H1 (cell line): ENCODE measurements around the gene TNFSF11. TPM values are rescaled to one million over a fixed set of nuclear protein-coding genes. Genes with fewer than 3 reads are reported as not detected.

Experiments
- CTCF ChIA-PET: fragments of 300-600 bp; sonication (Branson Sonifier 250); formaldehyde crosslinking; loops from one replicate; lab custom pipeline; 2021; ENCODE audit not compliant: partially characterized antibody; lab: Charles Lee
- POLR2A ChIA-PET: fragments of 300-600 bp; sonication (Branson Sonifier 250); formaldehyde crosslinking; loops from one replicate; lab custom pipeline; 2021; ENCODE audit warnings: inconsistent platforms; ENCODE audit not compliant: partially characterized antibody; lab: Charles Lee
- DNase-seq, 2 experiments: peaks; one replicate each; pipeline versions ENCODE4 v3.0.0 to v3.0.0-alpha.2; 2010 to 2022; ENCODE audit warnings: low spot score in 2 of 2, low read depth in 1 of 2, mixed read lengths in 1 of 2
- FAIRE-seq: peaks from 2 replicates; lab custom pipeline; 2011; peaks lifted over from hg19 to GRCh38; lab: Jason Lieb, UNC
- H2AFZ ChIP-seq: 2 replicates; pipeline ENCODE4 v1.8.1; 2012; ENCODE audit warnings: low read length, inconsistent platforms
- H2AK5ac ChIP-seq: 2 replicates; pipeline ENCODE4 v1.6.1; 2013; ENCODE audit warnings: low read depth, low read length
- H2BK120ac ChIP-seq: replicated peaks from 2 replicates; pipeline ENCODE3; 2013; ENCODE audit warnings: low read depth, low read length, inconsistent platforms
- H2BK12ac ChIP-seq: 2 replicates; pipeline ENCODE4 v1.6.1; 2013; ENCODE audit warnings: low read depth, low read length
- H2BK15ac ChIP-seq: 2 replicates; pipeline ENCODE4 v1.6.1; 2013; ENCODE audit warnings: low read length
- H2BK20ac ChIP-seq: 2 replicates; pipeline ENCODE4 v1.6.1; 2013; ENCODE audit warnings: low read length
- H2BK5ac ChIP-seq: 2 replicates; pipeline ENCODE4 v1.6.1; 2013; ENCODE audit warnings: low read depth, low read length
- H3K14ac ChIP-seq: 2 replicates; pipeline ENCODE4 v1.6.1; 2013; ENCODE audit warnings: inconsistent platforms; ENCODE audit not compliant: insufficient read length
- H3K18ac ChIP-seq: 2 replicates; pipeline ENCODE4 v1.6.1; 2013; ENCODE audit warnings: low read length; ENCODE audit errors: extremely low read depth
- H3K23ac ChIP-seq: 2 replicates; pipeline ENCODE4 v1.6.1; 2013; ENCODE audit warnings: inconsistent platforms; ENCODE audit not compliant: insufficient read length
- H3K23me2 ChIP-seq: 2 replicates; pipeline ENCODE4 v1.6.1; 2013; ENCODE audit warnings: low read depth, low read length
- H3K27ac ChIP-seq: 2 replicates; pipeline ENCODE4 v1.6.1; 2011; ENCODE audit warnings: low read depth, low read length, inconsistent platforms
- H3K27me3 ChIP-seq, 4 experiments: replicated peaks in 1 of 4; 1 replicate in 1 of 4; 2 replicates in 3 of 4; pipeline versions ENCODE4 v1.6.1 to v1.8.1; 2011 to 2013; ENCODE audit warnings: low read length in 3 of 4, mild to moderate bottlenecking in 3 of 4, inconsistent platforms in 2 of 4, mixed read lengths in 2 of 4, moderate library complexity in 1 of 4; ENCODE audit not compliant: control insufficient read depth in 3 of 4, insufficient read depth in 3 of 4; ENCODE audit errors: extremely low read depth in 1 of 4
- H3K36me3 ChIP-seq, 4 experiments: 2 replicates each; pipeline versions ENCODE4 v1.6.1 to v1.8.1; 2011 to 2013; ENCODE audit warnings: mild to moderate bottlenecking in 4 of 4, low read length in 3 of 4, moderate library complexity in 2 of 4, control low read depth in 1 of 4, inconsistent platforms in 1 of 4; ENCODE audit not compliant: insufficient read depth in 4 of 4, control insufficient read depth in 2 of 4
- H3K4ac ChIP-seq: replicated peaks from 2 replicates; pipeline ENCODE3; 2013; ENCODE audit warnings: low read length, low read depth, mixed read lengths, inconsistent platforms; ENCODE audit not compliant: insufficient read length
- H3K4me1 ChIP-seq, 4 experiments: replicated peaks in 1 of 4; 1 replicate in 1 of 4; 2 replicates in 3 of 4; pipeline versions ENCODE4 v1.6.1 to v1.8.1; 2011 to 2013; ENCODE audit warnings: low read length in 3 of 4, inconsistent platforms in 2 of 4, mixed read lengths in 1 of 4; ENCODE audit not compliant: insufficient read depth in 4 of 4, control insufficient read depth in 3 of 4
- H3K4me2 ChIP-seq, 2 experiments: 2 replicates each; pipeline versions ENCODE4 v1.6.1 to v1.8.1; 2011 to 2013; ENCODE audit warnings: low read depth in 2 of 2, low read length in 2 of 2, control low read depth in 1 of 2, inconsistent platforms in 1 of 2, mild to moderate bottlenecking in 1 of 2; ENCODE audit not compliant: insufficient read depth in 1 of 2
- H3K4me3 ChIP-seq, 4 experiments: fragments of 200-600, 300-600 bp in 1 of 4; sonication (generic), shearing (Covaris generic), sonication (Bioruptor Twin) in 1 of 4; 2 replicates each; pipeline versions ENCODE4 v1.5.1 to v1.8.1; 2011 to 2016; ENCODE audit warnings: low read length in 4 of 4, low read depth in 3 of 4, control low read depth in 2 of 4, inconsistent platforms in 2 of 4, mild to moderate bottlenecking in 2 of 4, mixed read lengths in 1 of 4, moderate library complexity in 1 of 4; ENCODE audit not compliant: insufficient read depth in 2 of 4; ENCODE audit errors: extremely low read depth in 1 of 4
- H3K56ac ChIP-seq: replicated peaks from 2 replicates; pipeline ENCODE3; 2013; ENCODE audit warnings: low read depth, mild to moderate bottlenecking, mixed read lengths, low read length, inconsistent platforms; ENCODE audit not compliant: insufficient read length
- H3K79me1 ChIP-seq: 2 replicates; pipeline ENCODE4 v1.6.1; 2013; ENCODE audit warnings: low read depth, low read length, control low read depth
- H3K79me2 ChIP-seq, 2 experiments: 2 replicates each; pipeline versions ENCODE4 v1.6.1 to v1.8.1; 2012 to 2013; ENCODE audit warnings: low read length in 2 of 2, mild to moderate bottlenecking in 2 of 2, inconsistent platforms in 1 of 2; ENCODE audit not compliant: insufficient read depth in 2 of 2, control insufficient read depth in 1 of 2
- H3K9ac ChIP-seq, 4 experiments: replicated peaks in 1 of 4; 1 replicate in 1 of 4; 2 replicates in 3 of 4; pipeline versions ENCODE4 v1.6.1 to v1.8.1; 2011 to 2013; ENCODE audit warnings: low read depth in 3 of 4, low read length in 3 of 4, control low read depth in 2 of 4, mild to moderate bottlenecking in 2 of 4, moderate library complexity in 2 of 4, inconsistent platforms in 1 of 4; ENCODE audit errors: extremely low read depth in 1 of 4
- H3K9me3 ChIP-seq, 2 experiments: 2 replicates each; pipeline versions ENCODE4 v1.6.1 to v1.8.1; 2012 to 2013; ENCODE audit warnings: mild to moderate bottlenecking in 2 of 2, moderate library complexity in 2 of 2, control low read depth in 1 of 2, inconsistent platforms in 1 of 2, low read depth in 1 of 2, low read length in 1 of 2, mixed read lengths in 1 of 2; ENCODE audit not compliant: insufficient read depth in 2 of 2
- H4K20me1 ChIP-seq, 2 experiments: replicated peaks in 1 of 2; 2 replicates each; pipeline versions ENCODE3 to v1.8.1; 2011 to 2013; ENCODE audit warnings: inconsistent platforms in 2 of 2, low read length in 2 of 2, mild to moderate bottlenecking in 1 of 2; ENCODE audit not compliant: insufficient read depth in 2 of 2, control insufficient read depth in 1 of 2
- H4K5ac ChIP-seq: 2 replicates; pipeline ENCODE4 v1.6.1; 2013; ENCODE audit warnings: low read length, low read depth, mixed read lengths, inconsistent platforms; ENCODE audit not compliant: insufficient read length
- H4K8ac ChIP-seq: 2 replicates; pipeline ENCODE4 v1.8.0; 2013; ENCODE audit warnings: mild to moderate bottlenecking, moderate library complexity, low read length, inconsistent platforms; ENCODE audit not compliant: insufficient read depth; ENCODE audit errors: extremely low read depth
- H4K91ac ChIP-seq: replicated peaks from 2 replicates; pipeline ENCODE3; 2013; ENCODE audit warnings: low read length, mixed read lengths, inconsistent platforms; ENCODE audit not compliant: insufficient read length
- CEBPB ChIP-seq: IDR thresholded peaks from 2 replicates; pipeline ENCODE4 v1.6.1; 2012; ENCODE audit warnings: low read depth, low read length
- CTBP2 ChIP-seq: IDR thresholded peaks from 2 replicates; pipeline ENCODE4 v1.7.0; 2011; ENCODE audit warnings: borderline replicate concordance, mild to moderate bottlenecking, moderate library complexity, mixed read lengths, low read length; ENCODE audit not compliant: insufficient read depth, insufficient read length
- EZH2 ChIP-seq: fragments of 200-600 bp; sonication (generic); IDR thresholded peaks from 2 replicates; pipeline ENCODE4 v1.7.1; 2012; ENCODE audit warnings: low read depth, mild to moderate bottlenecking, moderate library complexity, low read length, inconsistent platforms; ENCODE audit not compliant: severe bottlenecking
- NRF1 ChIP-seq: IDR thresholded peaks from 2 replicates; pipeline ENCODE4 v1.6.1; 2011; ENCODE audit warnings: mild to moderate bottlenecking, low read depth, low read length, improper control_type of control experiment
- PHF8 ChIP-seq: fragments of 200-600 bp; sonication (generic); conservative IDR thresholded peaks from 2 replicates; pipeline ENCODE4 v1.7.1; 2012; ENCODE audit warnings: low read depth, mild to moderate bottlenecking, inconsistent platforms, low read length, moderate library complexity
- RAD21 ChIP-seq, 2 experiments: IDR thresholded peaks in 1 of 2; conservative IDR thresholded peaks in 1 of 2; 2 replicates each; pipeline ENCODE4 v1.6.1; 2011; ENCODE audit warnings: low read depth in 2 of 2, low read length in 2 of 2, improper control_type of control experiment in 1 of 2, inconsistent platforms in 1 of 2, mild to moderate bottlenecking in 1 of 2, moderate library complexity in 1 of 2
- SIX5 ChIP-seq: IDR thresholded peaks from 2 replicates; pipeline ENCODE4 v1.6.1; 2011; ENCODE audit warnings: mild to moderate bottlenecking, low read depth, low read length
- SP2 ChIP-seq: IDR thresholded peaks from 2 replicates; pipeline ENCODE4 v1.6.1; 2012; ENCODE audit warnings: mild to moderate bottlenecking, low read length, inconsistent platforms
- SP4 ChIP-seq: IDR thresholded peaks from 2 replicates; pipeline ENCODE4 v1.6.1; 2012; ENCODE audit warnings: low read length, inconsistent platforms
- SRF ChIP-seq: IDR thresholded peaks from 2 replicates; pipeline ENCODE4 v1.6.1; 2011; ENCODE audit warnings: mild to moderate bottlenecking, low read depth, low read length, moderate library complexity
- SUZ12 ChIP-seq: fragments of 200-600 bp; sonication (generic); IDR thresholded peaks from 2 replicates; pipeline ENCODE4 v1.6.1; 2012; ENCODE audit warnings: mild to moderate bottlenecking, inconsistent platforms, low read length, moderate library complexity, mixed read lengths
- TAF1 ChIP-seq: IDR thresholded peaks from 2 replicates; pipeline ENCODE4 v1.6.1; 2011; ENCODE audit warnings: mild to moderate bottlenecking, low read depth, low read length
- TEAD4 ChIP-seq: IDR thresholded peaks from 2 replicates; pipeline ENCODE4 v1.6.1; 2012; ENCODE audit warnings: low read depth, low read length, inconsistent platforms, mixed read lengths
- YY1 ChIP-seq: IDR thresholded peaks from 2 replicates; pipeline ENCODE4 v1.6.1; 2011; ENCODE audit warnings: low read depth, mild to moderate bottlenecking, low read length
- WGBS, 2 experiments: shearing (Covaris generic) in 1 of 2; methylation state at CpG; one replicate each; pipeline versions ENCODE4 v1.1.6 to v1.1.7; 2013 to 2015; ENCODE audit warnings: low lambda C conversion rate in 2 of 2, mixed read lengths in 2 of 2, inconsistent platforms in 1 of 2, low coverage in 1 of 2, missing lambda C conversion rate in 1 of 2; ENCODE audit not compliant: insufficient replicate concordance in 2 of 2, insufficient coverage in 1 of 2, insufficient read length in 1 of 2; ENCODE audit errors: extremely low coverage in 1 of 2, missing lambda C conversion rate in 1 of 2; 5-methylcytosine and 5-hydroxymethylcytosine counted together
- polyA plus RNA-seq, 7 experiments: library from polyadenylated mRNA; depleted of rRNA in 3 of 7; stranded (reverse) in 5 of 7; unstranded in 2 of 7; fragments of >200 nt in 5 of 7; fragments of 200-250 nt in 2 of 7; gene quantifications; 1 replicate in 5 of 7; 2 replicates in 1 of 7; 4 replicates in 1 of 7; pipeline versions ENCODE4 v1.2.1 to v1.2.3, GENCODE V29; 2011 to 2013; ENCODE audit warnings: missing spikeins in 2 of 7, mixed read lengths in 2 of 7
- total RNA-seq: library from RNA; stranded (reverse); fragmentation: NEBNext Ultra II Directional; extraction: Animal tissue kit (Norgen Biotek cat#: 25700); gene quantifications from 2 replicates; pipeline ENCODE4 v1.2.1, GENCODE V29; 2021

The TNFSF11 gene
- total and polyA plus RNA-seq, 2 of the 8 experiments (the other 6 are each of a cell fraction or from before 2014, with no cell fraction given), result 9.3 to 12.0 TPM

DNA sequence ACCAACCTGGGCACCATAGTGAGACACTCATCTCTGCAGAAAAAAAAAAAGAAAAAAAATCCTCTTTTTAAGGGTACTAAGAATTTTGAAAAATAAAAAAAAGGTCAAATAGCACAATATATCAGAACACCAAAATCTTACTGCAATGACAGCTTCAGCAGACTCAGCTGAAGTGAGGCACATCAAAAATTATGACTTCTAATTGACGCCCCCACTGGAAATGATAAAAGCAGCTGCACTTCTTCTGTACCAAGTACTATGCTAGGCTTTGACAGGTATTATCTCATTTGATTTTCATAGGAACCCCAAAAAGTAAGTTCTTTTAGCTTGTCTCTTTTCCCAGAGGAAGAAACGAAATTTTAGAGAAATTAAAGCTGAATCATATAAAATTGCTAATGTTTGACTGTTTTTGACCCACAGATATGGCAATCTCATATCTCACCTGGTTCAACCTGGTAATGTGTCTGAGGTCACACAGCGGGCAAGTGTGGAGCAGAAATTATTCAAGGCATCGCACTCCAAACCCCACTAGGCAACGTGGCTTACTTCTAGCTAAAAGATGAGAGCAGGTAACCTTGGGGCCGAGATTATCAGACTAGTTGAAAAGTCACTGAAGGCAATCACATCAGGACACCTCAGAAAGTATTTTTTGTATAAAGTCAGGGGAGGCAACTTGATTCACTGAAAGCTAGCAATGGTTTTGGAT is 78.1 kb downstream of the TNFSF11 start:
- Histone ChIP-seq H3K23me2 (no peaks in the 10 kb centered on the region), H3K23ac (no peak overlapping the region)
- TF ChIP-seq YY1 (no peak), TEAD4 (no peak), SUZ12 (no peak), PHF8 (no peak), SP2 (no peak), SP4 (no peak), CEBPB (no peak), RAD21 (IDR thresholded peaks at IDR 0.05 in 1 of 2, conservative IDR thresholded peaks at IDR 0.05 in 1 of 2; ENCODE audit: low read depth in 2 of 2, low read length in 2 of 2) (no peak), CTBP2 (no peak), SRF (no peak), EZH2 (no peak), SIX5 (no peak), NRF1 (no peak), TAF1 (no peak)

More for the DNA sequence above, 78.1 kb downstream of the TNFSF11 start:
- Histone ChIP-seq H2AFZ (no peak overlapping the region), H4K8ac (no peak overlapping the region), H3K79me1 (no peaks in the 10 kb centered on the region), H3K9ac (no peak overlapping the region), H3K79me2 (no peaks in the 10 kb centered on the region), H3K9me3 (no peaks in the 10 kb centered on the region), H2BK12ac (no peak overlapping the region), H4K20me1 (no peaks in the 10 kb centered on the region), H3K56ac (no peak overlapping the region), H4K91ac (no peak overlapping the region), H2BK5ac (no peak overlapping the region), H3K14ac (no peak overlapping the region), H3K18ac (no peak overlapping the region), H3K27ac (no peak overlapping the region), H4K5ac (no peak overlapping the region), H3K27me3 (no peaks in the 10 kb centered on the region), H3K4me3 (no peak overlapping the region), H2AK5ac (no peak overlapping the region), H3K36me3 (no peaks in the 10 kb centered on the region), H2BK15ac (no peak overlapping the region), H2BK120ac (no peak overlapping the region), H3K4ac (no peak overlapping the region), H3K4me2 (no peak overlapping the region), H3K4me1 (peaks cover 0 to 10% (median 4%) of the 10 kb centered on the region in 4 experiments; a peak in 3 of 7 replicates), H2BK20ac (no peak overlapping the region)
- no peak for FAIRE-seq
- ChIA-PET CTCF (interaction anchor here (0.6 to 1.8 kb wide), 4 partner anchors 9 to 1597 kb away, joined by 3 to 5 read pairs (median 3); no protein-coding TSS in a partner anchor), POLR2A (interaction anchor here (0.9 kb wide), 1 partner anchor 9 kb away, joined by 3 read pairs; no protein-coding TSS in a partner anchor)
- WGBS, 2 experiments, result 79% methylated on average over 6 of the region's 6 CpGs; no CpG with 5 or more reads in 1 of the 2 experiments
- DNase-seq, result no peak
